Heart left ventricle (tissue), 16 donors: ENCODE results near the gene NELFCD. TPM values are rescaled to one million over a fixed set of nuclear protein-coding genes. Genes with fewer than 3 reads are reported as not detected.
"Not testable (repeated sequence)": the region's sequence is repeated elsewhere in the genome, so short reads cannot be mapped to it uniquely, and the experiment has no call there.

Experiments
- ATAC-seq, 4 donors: fragments of 200-7000 bp; cut with Tn5 transposase; one replicate each; pipeline ENCODE4 v1.9.1; 2020 to 2022; ENCODE audit warnings: moderate library complexity in 4 of 4, mild to moderate bottlenecking in 3 of 4, moderate number of reproducible peaks in 1 of 4
- DNase-seq, 5 donors: peaks; one replicate each; pipeline ENCODE4 v3.0.0-alpha.2; 2020
- H3K27ac ChIP-seq, 12 donors: fragments of 200-600 bp; sonication (generic) in 4 of 12; one replicate each; pipeline versions ENCODE4 v1.5.0 to v1.8.0; 2016 to 2022; ENCODE audit warnings: mild to moderate bottlenecking in 2 of 12
- H3K27me3 ChIP-seq, 9 donors: fragments of 200-600 bp; sonication (generic) in 2 of 9; one replicate each; pipeline versions ENCODE4 v1.5.1 to v1.8.0; 2016 to 2022; ENCODE audit warnings: mild to moderate bottlenecking in 3 of 9
- H3K36me3 ChIP-seq, 9 donors: fragments of 200-600 bp; sonication (generic) in 2 of 9; one replicate each; pipeline versions ENCODE4 v1.5.0 to v1.8.0; 2018 to 2022; ENCODE audit warnings: mild to moderate bottlenecking in 2 of 9
- H3K4me1 ChIP-seq, 12 donors: fragments of 200-600 bp; sonication (generic) in 4 of 12; one replicate each; pipeline versions ENCODE4 v1.5.0 to v1.8.0; 2016 to 2022; ENCODE audit warnings: mild to moderate bottlenecking in 3 of 12
- H3K4me3 ChIP-seq, 12 donors: fragments of 200-600 bp; sonication (generic) in 4 of 12; one replicate each; pipeline versions ENCODE4 v1.5.0 to v1.8.0; 2017 to 2022; ENCODE audit warnings: mild to moderate bottlenecking in 9 of 12, moderate library complexity in 4 of 12
- H3K9me3 ChIP-seq, 12 donors: fragments of 200-600 bp; sonication (generic) in 4 of 12; one replicate each; pipeline versions ENCODE4 v1.5.0 to v1.8.0; 2016 to 2022; ENCODE audit warnings: mild to moderate bottlenecking in 1 of 12
- POLR2A ChIP-seq, 2 donors: fragments of 450-650 bp; IDR thresholded peaks; one replicate each; pipeline ENCODE4 v1.6.1; 2017; ENCODE audit warnings: antibody characterized with exemption in 2 of 2, mild to moderate bottlenecking in 2 of 2, moderate library complexity in 2 of 2
- WGBS, 4 donors: extraction: QIAGEN DNeasy Blood & Tissue Kit in 2 of 4; methylation state at CpG; one replicate each; pipeline versions ENCODE4 v1.1.5 to v1.1.7; 2013 to 2018; 5-methylcytosine and 5-hydroxymethylcytosine counted together
- intact Hi-C, 10 donors: fragments of 100-400 bp; cut with DNase I; formaldehyde crosslinking; loops; one replicate each; pipeline versions ENCODE4 v1.11.1 to v1.14.2; 2022
- polyA plus RNA-seq, 2 donors: library from polyadenylated mRNA; stranded (reverse); fragments of 200-250 nt; gene quantifications; one replicate each; pipeline ENCODE4 v1.2.3, GENCODE V29; 2013
- total RNA-seq, 9 donors: library from RNA; depleted of rRNA in 2 of 9; stranded (reverse); fragments of >200 nt in 2 of 9; fragmentation: NEBNext Ultra II Directional in 3 of 9; extraction: Animal tissue kit (Norgen Biotek cat#: 25700) in 3 of 9; gene quantifications; one replicate each; pipeline versions ENCODE4 v1.1.0 to v1.2.4, GENCODE V29; 2016 to 2023
- TF ChIP-seq, protein P1 (sequence below), 12 donors: fragments of 200-600 bp; sonication (generic) in 4 of 12; IDR thresholded peaks; one replicate each; pipeline versions ENCODE4 v1.5.0 to v1.8.0; 2018 to 2022; ENCODE audit warnings: antibody characterized with exemption in 12 of 12, mild to moderate bottlenecking in 5 of 12
- donor health status: ischemic (EF 13 %, LVEDD 7.1; RV severe dilation, severe dysfunction).
- donor health status: healthy with polysubstance abuse.
- donor health status: DM: no; HTN: yes; CAD: no.
- donor health status: DM: no; HTN: no; CAD: no.
- donor health status: ischemic (EF 25% LVEDD 6.9; RV normal size, moderate dysfunction).
- donor health status: ischemic (EF 25% LVEDD 5.7; RV mildly dilated, moderate dysfunction).
- donor health status: healthy.
- donor health status: DM: yes; HTN: yes; CAD: no.
- donor health status: ischemic (EF 35%, LVEDD 5.7; RV mildly dilated, moderate dysfunction).
- donor health status: nonischemic (EF 11% LVEDD 7.7; RV severe dilation, severe dysfunction).
- donor health status: DM: yes; HTN: yes; CAD: no.
- donor health status: PGD.
- donor health status: ischemic (EF 29% LVEDD 5.4; RV normal size, mild dysfunction).
- donor health status: nonischemic (EF 23%, LVEDD 6.1; RV moderate dilation, normal function).

The NELFCD gene
- total and polyA plus RNA-seq, 11 donors: 21.7 to 43.8 (median 26.5) TPM

DNA sequence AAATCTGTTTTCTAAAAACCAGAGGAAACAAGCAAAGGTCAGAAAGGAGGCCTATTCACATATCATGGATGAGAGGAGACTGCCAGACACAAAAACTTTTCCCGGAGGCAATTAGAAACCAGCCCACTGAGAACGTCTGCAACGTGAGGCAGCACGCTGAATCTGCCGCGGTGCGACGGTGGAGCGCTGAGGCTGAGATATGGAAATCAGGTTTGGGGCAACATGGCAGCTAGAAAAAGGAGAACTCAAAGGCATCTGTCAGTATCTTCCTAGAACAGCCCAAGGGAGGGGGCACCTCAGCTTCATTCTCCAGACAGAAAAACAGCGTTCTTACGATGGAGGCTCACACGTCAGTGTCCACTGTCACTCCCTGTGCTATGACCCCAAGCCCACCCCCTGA is 56.3 kb downstream of the NELFCD start:
- H3K27me3 ChIP-seq: no peaks in the 10 kb centered on the region
- H3K9me3 ChIP-seq: no peaks in the 10 kb centered on the region
- H3K36me3 ChIP-seq: peaks cover 0 to 57% (median 47%) of the 10 kb centered on the region in 9 donors
- no peak overlapping the region for H3K4me3 ChIP-seq
- peaks cover 6 to 41% (median 32%) of the 10 kb centered on the region in 12 donors for H3K4me1 ChIP-seq
- ATAC-seq (no peak), DNase-seq (no peak)
- no peak for TF ChIP-seq POLR2A (IDR thresholded peaks at IDR 0.05)
- intact Hi-C loops: loop anchor here in 1 of 10 donors (10.0 kb wide), 1 partner anchor 53 kb away; the partner anchor contains the start of gene NELFCD
- 91 to 94% (median 93%) methylated on average over 12 of the region's 12 CpGs for WGBS, 4 donors
- H3K27ac ChIP-seq: no peak overlapping the region

DNA sequence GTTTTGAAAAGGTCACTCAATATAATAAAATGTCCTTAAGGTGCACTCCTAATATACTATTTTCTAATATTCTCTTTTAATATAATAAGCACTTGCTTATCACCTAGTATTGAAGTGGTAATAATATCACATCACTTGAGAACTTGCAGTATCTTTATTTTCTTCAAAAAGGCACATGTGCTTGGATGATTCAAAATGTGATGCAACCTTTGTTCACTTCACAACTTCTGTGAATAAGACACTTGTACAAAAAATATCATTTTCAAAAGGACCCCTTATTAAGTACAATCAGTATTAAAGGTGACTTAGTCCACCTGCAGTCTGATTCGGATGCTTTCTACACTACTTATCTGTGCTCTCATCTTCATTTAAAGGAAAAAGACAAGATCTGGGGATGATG is 58.2 kb downstream of the NELFCD start:
- peaks cover 9 to 43% (median 28%) of the 10 kb centered on the region in 12 donors for H3K4me1 ChIP-seq
- H3K36me3 ChIP-seq: peaks cover 0 to 50% (median 42%) of the 10 kb centered on the region in 9 donors
- no peaks in the 10 kb centered on the region for H3K27me3 ChIP-seq
- TF ChIP-seq, protein P1, sequence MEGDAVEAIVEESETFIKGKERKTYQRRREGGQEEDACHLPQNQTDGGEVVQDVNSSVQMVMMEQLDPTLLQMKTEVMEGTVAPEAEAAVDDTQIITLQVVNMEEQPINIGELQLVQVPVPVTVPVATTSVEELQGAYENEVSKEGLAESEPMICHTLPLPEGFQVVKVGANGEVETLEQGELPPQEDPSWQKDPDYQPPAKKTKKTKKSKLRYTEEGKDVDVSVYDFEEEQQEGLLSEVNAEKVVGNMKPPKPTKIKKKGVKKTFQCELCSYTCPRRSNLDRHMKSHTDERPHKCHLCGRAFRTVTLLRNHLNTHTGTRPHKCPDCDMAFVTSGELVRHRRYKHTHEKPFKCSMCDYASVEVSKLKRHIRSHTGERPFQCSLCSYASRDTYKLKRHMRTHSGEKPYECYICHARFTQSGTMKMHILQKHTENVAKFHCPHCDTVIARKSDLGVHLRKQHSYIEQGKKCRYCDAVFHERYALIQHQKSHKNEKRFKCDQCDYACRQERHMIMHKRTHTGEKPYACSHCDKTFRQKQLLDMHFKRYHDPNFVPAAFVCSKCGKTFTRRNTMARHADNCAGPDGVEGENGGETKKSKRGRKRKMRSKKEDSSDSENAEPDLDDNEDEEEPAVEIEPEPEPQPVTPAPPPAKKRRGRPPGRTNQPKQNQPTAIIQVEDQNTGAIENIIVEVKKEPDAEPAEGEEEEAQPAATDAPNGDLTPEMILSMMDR (IDR thresholded peaks at IDR 0.05): no peak
- TF ChIP-seq POLR2A (IDR thresholded peaks at IDR 0.05): no peak
- H3K27ac ChIP-seq: no peak overlapping the region
- 63 to 86% (median 69%) methylated on average over 1 of the region's 1 CpG for WGBS, 4 donors
- no peaks in the 10 kb centered on the region for H3K9me3 ChIP-seq
- DNase-seq: no peak
- ATAC-seq: no peak
- H3K4me3 ChIP-seq: no peak overlapping the region
- intact Hi-C loops: loop anchor here in 1 of 10 donors (10.0 kb wide), 1 partner anchor 54 kb away; the partner anchor contains the start of gene NELFCD

DNA sequence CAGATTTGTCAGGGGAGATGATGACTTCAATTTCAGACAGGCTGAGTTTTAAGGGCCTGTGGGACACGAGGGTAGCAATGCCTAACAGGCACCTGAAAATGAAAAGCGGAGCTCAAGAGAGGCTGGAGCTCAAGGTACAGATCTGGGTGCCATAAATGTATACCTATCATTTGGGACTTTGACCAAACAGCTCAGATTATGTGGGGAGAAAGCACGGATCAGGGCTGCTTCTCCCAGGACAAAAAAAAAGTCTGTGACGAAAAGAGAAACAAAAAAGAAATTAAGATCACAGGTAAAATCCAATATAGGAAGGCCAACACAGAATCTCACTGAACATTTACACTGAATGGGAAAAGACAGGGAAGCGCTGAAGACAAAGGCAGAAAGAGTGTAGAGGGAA is 59.6 kb downstream of the NELFCD start:
- WGBS, 4 donors: 82 to 87% (median 85%) methylated on average over 5 of the region's 5 CpGs
- no peaks in the 10 kb centered on the region for H3K9me3 ChIP-seq
- ATAC-seq: no peak
- no peak for DNase-seq
- H3K27ac ChIP-seq: no peak overlapping the region
- TF ChIP-seq POLR2A (IDR thresholded peaks at IDR 0.05): no peak
- TF ChIP-seq, protein P1 (IDR thresholded peaks at IDR 0.05): no peak
- H3K36me3 ChIP-seq: peaks cover 0 to 36% (median 28%) of the 10 kb centered on the region in 9 donors
- H3K27me3 ChIP-seq: no peaks in the 10 kb centered on the region
- H3K4me3 ChIP-seq: no peak overlapping the region
- peaks cover 9 to 43% (median 28%) of the 10 kb centered on the region in 12 donors for H3K4me1 ChIP-seq
- intact Hi-C loops: loop anchor here in 5 of 10 donors (5.0 to 10.0 kb wide), 3 partner anchors 148 to 166 kb away; no protein-coding TSS in a partner anchor

DNA sequence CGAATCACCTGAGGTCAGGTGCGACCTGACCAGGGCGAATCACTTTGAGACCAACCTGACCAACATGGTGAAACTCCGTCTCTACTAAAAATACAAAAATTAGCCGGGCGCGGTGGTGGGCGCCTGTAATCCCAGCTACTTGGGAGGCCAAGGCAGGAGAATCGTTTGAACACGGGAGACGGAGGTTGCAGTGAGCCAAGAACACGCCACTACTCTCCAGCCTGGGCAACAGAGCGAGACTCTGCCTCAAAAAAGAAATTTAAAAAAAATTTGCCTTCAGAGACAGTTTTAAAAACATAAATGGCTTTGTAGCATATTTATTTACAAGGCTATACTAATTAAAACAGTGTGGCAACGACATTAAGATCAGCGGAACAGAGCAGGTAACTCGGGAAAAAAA is 60.4 kb downstream of the NELFCD start:
- H3K27ac ChIP-seq: peak overlapping the region in 5 of 12 donors; percentile 84 to 92 (median 87)
- H3K36me3 ChIP-seq: peaks cover 0 to 28% (median 20%) of the 10 kb centered on the region in 9 donors
- H3K27me3 ChIP-seq, DNase-seq, H3K9me3 ChIP-seq, ATAC-seq: not testable (repeated sequence)
- intact Hi-C loops: loop anchor here in 5 of 10 donors (5.0 to 10.0 kb wide), 3 partner anchors 149 to 167 kb away; no protein-coding TSS in a partner anchor
- H3K4me3 ChIP-seq: peak overlapping the region in 11 of 12 donors; percentile 66 to 97 (median 78)
- peaks cover 9 to 43% (median 28%) of the 10 kb centered on the region in 12 donors for H3K4me1 ChIP-seq
- WGBS, 4 donors: 89 to 97% (median 91%) methylated on average over 16 of the region's 16 CpGs

DNA sequence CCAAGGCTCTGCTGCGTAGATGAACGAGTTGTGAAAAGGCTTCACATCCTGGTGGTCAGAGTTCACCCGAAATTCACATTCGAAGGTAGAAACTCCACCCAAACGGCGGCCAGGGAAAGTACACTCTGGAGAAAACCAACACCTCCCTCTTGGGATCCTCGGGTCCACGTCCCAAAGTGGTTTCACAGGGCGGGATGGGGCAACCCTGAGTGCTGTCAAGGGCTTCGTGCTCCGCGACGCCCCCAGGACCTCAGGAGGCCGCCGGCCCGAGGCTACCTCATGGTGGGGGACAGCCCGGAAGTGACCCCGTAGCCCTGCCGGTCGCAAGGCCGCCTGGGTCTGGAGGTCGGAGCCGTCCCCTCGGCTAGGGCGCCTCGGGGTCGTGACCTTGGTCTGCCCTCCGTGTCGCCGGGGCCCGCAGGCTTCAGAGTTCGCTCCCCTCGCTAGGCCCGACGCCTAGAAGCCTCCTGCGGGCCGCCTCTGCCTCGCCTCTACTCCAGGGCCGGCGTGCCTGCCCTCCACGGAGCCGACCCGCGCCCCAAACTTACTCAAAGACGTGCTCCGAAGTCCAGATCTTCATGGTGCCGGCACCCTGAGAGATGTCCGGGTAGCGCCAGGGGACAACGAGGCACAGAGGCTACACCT is 61.2 kb downstream of the NELFCD start, which contains the start of gene PRELID3B:
TSS of gene PRELID3B (minus strand) at position 636 of the 645 bp plus-strand sequence. CDS start at position 580, 56 bp downstream.
- H3K36me3 ChIP-seq: peaks cover 0 to 20% (median 12%) of the 10 kb centered on the region in 9 donors
- H3K27ac ChIP-seq: peak within 1 kb of the TSS; percentile 68 to 92 (median 86)
- intact Hi-C loops: loop anchor here in 5 of 10 donors (5.0 to 10.0 kb wide), 3 partner anchors 150 to 167 kb away; no protein-coding TSS in a partner anchor
- ATAC-seq (peak in 3 of 4 donors; percentile 36 to 56 (median 40)), DNase-seq (peak in 3 of 5 donors; percentile 28 to 54 (median 44))
- H3K27me3 ChIP-seq: no peaks in the 10 kb centered on the region
- peak within 1 kb of the TSS; percentile 60 to 97 (median 76) for H3K4me3 ChIP-seq
- no peaks in the 10 kb centered on the region for H3K9me3 ChIP-seq
- 4 to 8% (median 5%) methylated on average over 9 to 50 of the region's 50 CpGs for WGBS, 4 donors
- peaks cover 9 to 43% (median 28%) of the 10 kb centered on the region in 12 donors for H3K4me1 ChIP-seq
- no peak for TF ChIP-seq POLR2A (IDR thresholded peaks at IDR 0.05)
- TF ChIP-seq, protein P1 (IDR thresholded peaks at IDR 0.05): no peak
